Activated gamma-delta T cell treated with Interleukin-2 at 50 U/mL for 16 hours (primary cell): Measurements from ENCODE around the gene EXPH5.
"Not testable (repeated sequence)": the region's sequence is repeated elsewhere in the genome, so short reads cannot be mapped to it uniquely, and the experiment has no call there.

Experiments used
- DNase-seq: peaks from one replicate; pipeline ENCODE4 v3.0.0-alpha.2; 2020

EXPH5 gene, protein sequence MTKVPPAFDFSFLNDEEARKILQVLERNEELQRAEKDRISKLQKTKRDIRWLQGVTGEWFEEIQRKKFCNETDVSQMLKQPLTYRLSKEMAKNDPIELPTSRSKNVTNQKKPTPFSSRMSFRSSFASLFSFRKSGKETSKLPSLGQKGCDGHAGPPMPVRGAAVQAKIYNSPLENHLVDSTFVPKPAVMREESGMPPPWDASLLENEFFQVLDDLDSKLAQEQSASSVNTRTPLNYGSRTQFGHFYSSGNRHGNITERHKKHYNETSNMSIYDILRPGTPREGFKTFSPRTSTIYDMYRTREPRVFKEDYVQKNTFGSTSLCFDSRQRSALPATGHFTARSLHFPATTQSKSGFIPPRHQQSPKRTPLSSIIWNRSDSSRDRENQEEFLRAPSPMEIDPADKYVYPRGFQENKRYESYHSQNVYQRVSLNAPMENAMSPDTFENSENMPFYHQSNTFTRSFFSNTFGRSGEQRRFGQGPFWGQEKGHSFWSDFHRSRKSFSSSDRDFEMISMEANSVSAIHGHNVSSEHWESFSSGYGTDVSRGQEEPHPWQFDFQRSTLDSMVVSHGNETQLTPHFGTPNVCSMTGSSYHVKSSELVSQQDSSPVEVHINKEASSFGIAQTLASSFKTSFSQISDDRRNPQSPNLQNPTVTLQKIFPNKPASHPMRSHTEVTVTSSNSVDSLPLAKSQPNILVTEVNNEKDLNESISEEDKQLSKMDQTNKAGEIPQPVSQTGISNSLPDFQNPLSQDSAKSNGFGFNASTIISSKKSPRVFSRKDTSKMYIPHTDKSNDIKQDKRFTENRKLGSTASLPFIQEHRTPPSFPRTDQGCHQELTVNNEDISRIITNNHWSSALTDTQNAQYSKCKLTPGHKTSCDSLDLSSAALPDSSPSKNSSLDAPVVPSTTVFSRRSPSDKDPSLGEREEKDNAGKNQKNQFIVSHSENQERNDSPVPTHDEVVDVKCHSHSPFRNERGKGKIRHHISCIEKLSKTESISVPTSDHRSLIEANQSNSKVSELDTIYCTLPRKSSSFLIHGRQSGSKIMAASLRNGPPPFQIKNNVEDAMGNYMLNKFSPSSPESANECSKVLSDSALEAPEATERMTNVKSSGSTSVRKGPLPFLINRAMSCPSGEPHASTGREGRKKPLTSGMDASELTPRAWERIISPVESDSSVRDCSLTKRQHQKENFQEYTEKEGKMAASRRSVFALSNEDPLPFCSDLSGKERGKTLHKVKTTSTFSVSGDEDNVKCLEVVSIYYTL (N-terminal part only)

DNA sequence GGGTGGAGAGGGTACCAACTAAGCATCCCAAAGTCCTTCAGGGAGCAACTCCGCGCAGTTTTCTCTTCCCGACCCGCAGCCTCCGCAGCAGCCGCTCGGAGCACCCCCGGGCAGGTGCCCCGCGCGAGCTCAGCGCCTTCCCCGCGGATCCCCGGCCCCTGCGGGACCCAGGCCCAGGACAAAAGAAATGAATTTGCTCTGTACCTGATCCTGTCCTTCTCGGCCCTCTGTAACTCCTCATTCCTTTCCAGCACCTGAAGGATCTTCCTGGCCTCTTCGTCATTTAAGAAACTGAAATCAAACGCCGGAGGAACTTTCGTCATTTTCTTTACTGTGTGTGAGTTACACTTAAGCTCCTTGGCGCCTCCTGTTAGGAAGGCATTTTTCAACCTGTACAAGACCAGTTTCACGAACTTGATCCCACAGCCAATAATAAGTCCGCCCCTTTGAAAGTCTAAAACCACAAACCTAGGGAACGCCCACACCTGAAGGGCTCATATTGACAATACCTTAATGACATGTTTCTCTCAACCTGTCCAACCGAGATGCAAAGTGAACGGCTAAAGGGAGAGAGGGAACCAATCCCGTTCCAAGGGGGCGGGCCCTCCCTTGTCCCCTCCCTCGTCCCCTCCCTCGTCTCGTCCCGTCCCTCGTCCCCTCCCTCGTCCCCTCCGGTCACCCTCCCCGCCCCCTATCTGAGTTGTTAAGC is at the start of gene EXPH5:
Gene EXPH5, minus strand, starts transcription at position 555 of the 709 bp plus-strand sequence. Its CDS starts 232 bp downstream, at position 323.
- peak; percentile 75 for DNase-seq

DNA sequence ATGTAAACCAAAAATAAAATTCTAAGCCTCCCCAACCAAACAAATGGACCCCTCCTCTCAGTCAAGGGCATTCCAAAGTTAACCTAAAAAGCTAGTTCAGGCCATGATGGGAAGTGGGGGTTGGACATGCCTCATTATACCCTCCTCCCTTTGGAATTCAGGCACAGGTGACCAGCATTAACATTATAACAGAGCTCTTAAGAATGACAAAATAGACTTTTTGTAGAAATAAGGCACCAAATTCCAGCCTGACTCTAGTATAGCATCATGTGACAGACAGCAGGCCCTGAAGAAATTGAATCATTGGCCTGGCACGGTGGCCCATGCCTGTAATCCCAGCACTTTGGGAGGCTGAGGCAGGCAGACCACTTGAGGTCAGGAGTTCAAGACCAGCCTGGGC is 48.2 kb upstream of the EXPH5 start:
- not testable (repeated sequence) for DNase-seq

DNA sequence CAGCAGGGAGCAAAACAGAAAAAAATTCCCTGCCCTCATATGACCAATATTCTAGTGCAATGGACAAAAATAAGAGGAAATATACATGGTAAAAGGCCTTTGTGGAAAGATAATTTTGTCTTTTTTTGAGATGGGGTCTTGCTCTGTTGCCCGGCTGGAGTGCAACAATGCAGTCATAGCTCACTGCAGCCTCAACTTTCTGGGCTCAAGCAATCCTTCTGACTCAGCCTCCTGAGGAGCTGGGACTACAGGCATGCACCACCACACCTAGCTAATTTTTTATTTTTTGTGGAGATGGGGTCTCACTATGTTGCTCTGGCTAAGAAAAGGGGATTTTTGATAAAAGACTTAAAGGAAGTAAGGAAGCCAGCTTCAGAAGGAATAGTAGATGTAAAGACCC is 45.6 kb upstream of the EXPH5 start:
- no peak for DNase-seq

DNA sequence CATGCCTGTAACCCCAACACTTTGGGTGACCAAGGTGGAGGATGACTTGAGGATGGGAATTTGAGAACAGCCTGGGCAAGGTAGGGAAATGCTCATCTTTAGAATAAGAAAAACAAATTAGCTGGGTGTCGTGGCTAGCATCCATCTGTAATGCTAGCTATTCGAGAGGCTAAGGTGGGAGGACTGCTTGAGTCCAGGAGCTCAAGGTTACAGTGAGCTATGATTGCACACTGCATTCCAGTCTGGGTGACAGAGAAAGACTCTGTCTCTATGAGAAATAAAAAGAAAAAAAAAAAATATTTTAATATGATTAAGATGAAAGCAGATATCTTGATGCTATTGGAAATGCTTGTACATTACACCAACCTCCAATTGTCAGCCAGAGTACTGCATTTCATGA is 42.7 kb upstream of the EXPH5 start:
- DNase-seq, result no peak

DNA sequence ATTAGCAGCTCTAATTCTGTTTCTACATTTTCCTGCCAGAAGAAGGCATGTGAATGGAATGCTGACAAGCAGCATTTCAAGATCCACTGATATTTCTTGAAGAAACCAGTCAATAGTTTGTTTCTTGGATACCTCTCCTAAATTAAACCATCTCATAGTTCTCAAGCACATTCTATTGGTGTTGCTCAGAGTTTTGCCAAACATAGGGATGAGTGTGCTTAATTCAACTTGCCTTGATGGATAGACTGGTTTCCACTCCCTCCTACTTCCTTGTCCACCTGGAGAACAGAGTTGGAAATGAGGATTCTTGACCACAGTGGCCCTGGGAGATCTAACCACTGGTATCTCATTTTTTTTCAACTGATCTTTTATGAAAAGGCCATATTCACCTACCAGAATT is 41.5 kb upstream of the EXPH5 start:
- no peak for DNase-seq

DNA sequence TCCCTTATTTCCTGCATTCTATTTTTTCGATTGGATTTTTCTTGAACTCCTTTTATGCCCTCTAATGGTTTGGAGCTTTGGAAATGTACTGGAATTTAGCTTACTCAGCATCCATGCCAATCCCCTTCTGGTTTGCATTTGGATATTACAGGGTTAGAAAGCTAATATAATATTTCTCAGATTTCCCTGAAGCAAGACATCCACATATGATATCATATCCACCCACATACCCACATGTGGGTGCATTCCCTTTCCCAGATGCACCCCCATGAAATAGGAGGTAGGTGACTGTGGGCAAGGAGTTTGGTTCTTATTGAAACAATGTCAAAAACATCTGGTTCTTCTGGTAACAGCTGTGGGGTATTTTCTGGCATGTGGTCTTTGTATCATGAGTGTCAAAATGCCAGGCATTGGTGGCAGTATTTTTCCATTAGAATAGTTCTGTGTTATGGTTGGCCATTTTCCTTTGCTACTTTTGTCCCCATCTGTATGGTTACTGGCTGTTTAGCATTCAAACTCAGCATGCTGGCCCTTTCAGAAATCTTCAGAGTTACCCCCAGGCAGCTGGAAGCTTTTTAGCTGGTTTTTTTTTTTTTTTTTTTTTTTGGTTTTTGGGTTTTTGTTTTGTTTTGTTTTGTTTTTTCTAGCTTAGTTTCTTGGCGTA is 38.6 kb upstream of the EXPH5 start:
- DNase-seq, result no peak

DNA sequence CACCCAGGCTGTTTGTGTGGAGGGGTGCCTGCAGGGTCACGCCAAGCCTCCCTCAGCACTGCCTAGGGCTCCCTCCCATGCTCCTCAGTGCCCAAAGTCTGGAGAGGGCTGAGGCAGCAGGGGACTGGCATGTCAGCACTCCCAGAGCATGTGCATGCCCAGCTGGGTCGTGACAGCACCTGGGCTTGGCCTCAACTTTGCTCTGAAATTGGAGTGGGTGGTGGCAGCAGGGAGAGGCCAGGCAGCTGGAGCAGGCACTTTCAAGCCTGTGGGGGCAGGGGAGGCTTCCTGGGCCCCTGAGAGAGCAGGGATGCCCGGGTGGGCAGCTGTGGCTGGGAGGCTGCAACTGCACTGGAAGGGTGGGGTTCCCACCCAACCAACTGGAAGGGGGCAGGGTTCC is 35.7 kb upstream of the EXPH5 start:
- DNase-seq, result no peak

DNA sequence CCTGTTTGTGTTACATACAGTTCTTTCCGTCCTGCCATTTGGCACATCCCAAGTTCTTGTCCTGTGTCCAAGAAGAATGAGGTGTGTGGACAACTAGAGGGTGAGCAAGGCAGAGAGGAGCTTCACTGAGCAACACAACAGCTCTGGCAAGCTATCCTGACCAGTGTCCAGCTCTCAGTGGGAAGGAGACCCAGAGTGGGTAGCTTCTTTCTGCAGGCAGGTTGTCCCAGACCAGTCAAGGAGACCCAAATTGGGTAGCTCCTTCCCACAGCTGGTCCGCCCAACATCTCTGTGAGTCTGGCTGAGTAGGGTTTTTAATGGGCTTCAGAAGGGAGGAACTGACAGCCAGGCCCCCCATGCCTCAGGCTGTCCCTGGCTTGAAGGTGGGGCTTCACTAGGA is 35.2 kb upstream of the EXPH5 start:
- DNase-seq, result no peak

DNA sequence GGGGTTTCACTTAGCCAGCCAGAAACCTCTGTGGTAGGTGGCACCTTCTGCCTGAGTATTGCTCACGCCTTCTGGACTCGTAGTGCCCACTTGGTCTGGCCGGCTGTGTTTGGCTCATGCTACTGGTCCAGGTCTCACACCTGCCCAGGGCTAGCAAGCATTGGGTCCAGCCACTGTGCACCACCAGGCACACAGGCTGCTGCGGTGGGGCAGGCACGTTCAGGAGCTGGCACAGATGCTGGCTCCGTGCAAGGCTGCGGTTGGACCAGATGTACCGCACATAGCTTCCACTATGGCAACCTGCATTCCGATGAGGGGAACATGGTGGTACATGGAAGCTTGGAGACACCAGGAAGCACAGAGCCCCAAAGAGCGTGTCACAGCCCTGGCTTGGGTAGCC is 34.8 kb upstream of the EXPH5 start:
- no peak for DNase-seq

DNA sequence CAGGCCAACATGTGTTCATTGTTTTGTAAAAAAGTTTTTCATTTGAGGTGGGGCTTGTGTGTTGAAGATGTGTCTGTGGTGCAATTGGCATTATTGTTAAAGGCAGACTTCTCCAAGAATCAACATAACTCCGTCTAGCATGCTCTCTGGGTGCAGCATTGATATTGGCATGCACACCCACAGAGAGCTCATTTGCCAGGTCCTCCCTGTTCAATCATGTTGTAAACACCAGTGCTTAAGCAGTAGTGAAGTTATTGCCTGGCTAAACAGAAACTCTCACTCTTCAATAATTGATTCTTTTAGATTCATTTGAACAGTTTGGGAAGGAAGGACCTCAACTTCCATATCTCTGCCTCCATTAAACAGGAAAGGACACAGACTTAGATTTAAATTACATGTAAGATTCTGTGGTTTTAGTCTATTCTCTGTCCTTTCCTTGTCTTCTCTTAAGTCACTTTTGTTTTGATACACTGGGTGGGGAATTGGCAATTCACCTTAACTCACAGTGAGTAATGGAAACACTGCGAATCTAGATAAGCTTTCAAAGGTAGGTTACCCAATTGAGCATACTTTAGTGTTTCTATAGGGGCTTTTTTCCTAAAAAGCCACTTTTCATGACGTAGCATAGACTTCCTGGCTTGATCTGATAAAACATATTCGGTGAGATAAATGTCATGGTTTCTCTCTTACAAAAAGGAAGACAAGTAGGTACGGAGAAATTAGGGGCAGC is 30.8 kb upstream of the EXPH5 start:
- no peak for DNase-seq

DNA sequence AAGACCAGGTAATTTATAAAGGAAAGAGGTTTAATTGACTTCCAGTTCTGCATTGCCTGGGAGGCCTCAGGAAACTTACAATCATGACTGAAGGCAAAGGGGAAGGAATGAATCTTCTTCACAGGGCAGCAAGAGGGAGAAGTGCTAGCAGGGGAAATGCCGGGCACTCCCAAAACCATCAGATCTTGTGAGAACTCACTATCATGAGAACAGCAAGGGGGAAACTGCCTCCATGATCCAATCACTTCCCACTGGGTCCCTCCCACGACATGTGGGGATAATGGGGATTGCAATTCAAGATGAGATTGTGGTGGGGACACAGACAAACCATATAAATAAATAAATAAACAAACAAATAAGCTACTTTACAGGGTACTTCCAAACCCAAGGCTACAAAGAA is 28.8 kb upstream of the EXPH5 start:
- no peak for DNase-seq

DNA sequence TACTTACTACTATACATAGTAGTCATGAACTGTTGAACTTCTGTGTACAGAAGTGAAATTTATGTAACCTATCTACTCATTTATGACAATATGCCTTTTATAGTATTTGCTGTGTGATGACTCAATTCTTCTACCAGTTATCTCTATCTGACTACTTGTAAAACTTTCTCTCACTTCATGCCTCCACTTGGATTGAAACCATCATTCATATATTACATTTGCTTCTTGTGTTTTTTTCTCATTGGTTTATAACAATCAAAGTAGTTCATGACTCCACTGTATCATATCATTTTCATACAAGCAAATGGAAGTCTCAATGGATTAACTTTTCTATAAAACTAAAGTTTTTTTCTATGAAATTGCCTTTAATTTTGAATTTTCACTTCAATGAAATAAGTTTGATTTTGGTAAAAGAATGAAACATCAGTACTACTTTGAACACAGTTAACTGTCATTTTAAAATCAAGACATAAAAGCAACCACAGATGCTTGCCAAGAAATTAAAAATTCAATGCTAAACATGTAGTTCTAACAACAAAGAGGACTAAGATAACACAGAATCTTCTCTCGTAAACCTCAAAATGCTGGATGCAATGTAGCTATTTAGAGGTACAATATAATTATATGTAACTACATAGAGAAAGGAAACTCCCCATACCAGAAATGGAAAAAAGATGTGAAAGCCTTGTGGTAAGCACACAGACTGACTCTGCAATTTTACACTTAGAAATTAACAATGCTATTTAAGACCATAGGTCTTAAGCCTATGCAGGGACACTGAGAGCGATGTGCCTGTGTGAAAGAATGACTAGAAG is 27.6 kb upstream of the EXPH5 start:
- no peak for DNase-seq

DNA sequence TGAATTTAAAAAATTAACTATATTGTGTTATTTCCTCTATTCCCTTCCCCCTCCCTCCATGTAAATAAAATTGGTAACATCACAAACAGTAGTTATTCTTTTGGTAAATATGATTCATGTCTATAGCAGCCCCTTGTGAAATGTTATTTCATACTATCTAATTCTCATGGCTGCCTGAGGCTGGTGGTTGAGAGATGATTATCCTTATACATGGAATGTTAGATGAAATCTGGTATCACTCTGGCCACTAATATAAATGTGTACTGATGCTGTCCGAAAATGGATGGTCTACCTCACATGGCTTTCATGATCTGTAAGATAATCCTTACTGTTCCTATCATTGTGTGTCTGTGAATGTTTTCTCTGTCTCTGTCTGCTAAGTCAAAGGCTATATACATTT is 25.0 kb upstream of the EXPH5 start:
- no peak for DNase-seq

DNA sequence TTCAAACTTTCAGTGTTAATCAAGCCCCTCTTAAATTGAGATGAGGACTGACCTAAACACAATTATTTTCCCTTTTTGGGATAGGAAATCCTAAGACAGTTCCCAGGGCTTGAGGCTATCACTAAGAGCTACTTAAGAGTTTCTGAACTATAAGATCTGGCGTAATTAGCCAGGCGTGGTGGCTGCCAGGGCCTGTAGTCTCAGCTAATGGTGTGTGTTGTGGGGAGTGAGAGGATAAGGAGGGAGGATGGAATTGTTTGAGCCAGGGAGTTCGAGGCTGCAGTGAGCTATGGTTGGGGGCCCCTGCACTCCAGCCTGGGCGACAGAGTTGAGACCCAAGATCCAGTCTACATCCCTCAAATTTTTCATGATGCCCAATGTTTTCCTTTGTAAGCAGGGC is 23.5 kb upstream of the EXPH5 start:
- DNase-seq, result no peak

DNA sequence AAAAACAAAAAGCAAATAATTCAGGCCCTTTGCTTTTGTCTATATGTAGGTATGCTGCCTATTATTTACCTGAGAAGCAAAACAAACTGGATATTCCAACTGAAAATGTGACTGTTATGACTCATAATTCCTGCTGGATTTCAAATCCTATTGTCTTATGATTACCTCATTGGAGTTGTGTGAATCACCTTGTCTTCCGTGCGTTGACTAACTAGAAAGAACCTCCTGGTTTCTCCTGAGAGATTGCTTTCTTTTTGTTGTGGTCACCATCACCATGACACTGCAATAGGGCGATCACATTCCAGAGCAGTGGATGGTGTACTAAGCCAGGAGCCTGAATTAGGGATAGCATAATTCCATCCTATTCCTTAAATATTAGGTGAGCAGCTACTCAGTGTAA is 23.0 kb upstream of the EXPH5 start:
- no peak for DNase-seq

DNA sequence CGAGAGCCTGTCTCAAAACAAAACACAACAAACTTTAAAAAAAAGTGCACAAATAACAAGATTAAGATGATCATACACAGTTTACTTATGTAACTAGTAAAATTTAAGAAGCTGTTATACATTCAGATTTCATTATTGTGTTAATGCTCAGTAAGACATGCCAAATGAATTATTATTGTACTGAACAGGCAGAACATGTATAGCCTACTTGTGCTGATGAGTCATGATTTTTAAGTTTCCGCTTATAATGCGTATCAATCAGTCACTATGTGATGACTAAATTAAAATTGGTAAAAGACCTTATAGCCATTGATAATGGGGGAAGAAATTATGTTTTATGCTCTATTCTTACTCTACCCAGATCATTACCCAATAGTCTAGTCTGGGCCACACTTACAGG is 20.5 kb upstream of the EXPH5 start:
- no peak for DNase-seq

DNA sequence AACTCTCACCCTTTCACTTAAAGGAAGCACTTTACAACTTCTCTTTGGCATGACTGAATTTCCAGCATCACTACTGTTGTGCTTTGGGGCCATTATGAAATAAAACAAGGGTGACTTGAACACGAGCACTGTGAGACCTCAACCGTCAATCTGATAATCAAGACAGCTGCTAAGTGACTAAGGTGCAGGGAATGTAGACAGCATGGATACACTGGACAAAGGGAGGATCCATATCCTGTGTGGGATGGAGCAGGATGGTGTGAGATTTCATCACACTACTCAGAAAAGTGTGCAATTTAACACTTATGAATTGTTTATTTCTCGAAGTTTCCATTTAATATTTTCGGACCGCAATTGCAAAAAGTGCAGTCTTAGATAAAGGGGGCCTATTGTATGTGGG is 16.1 kb upstream of the EXPH5 start:
- DNase-seq, result no peak

DNA sequence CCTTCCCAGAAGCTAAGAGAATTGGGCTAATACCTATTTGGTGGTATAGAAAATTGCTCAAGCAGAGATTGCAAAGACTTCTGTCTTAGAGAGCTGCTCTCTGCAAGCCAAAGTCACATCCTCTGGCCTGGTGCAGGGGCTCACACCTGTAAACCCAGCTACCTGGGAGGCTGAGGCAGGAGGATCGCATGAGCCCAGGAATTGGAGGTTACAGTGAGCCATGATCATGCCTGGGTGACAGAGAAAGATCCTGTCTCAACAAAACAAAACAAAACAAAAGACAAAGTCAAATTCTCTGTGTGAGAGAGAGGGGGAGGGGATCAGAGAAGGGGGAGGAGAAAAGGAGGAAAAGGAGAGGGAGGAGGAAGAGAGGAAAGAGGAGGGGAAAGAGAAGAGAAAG is 15.0 kb upstream of the EXPH5 start:
- no peak for DNase-seq

DNA sequence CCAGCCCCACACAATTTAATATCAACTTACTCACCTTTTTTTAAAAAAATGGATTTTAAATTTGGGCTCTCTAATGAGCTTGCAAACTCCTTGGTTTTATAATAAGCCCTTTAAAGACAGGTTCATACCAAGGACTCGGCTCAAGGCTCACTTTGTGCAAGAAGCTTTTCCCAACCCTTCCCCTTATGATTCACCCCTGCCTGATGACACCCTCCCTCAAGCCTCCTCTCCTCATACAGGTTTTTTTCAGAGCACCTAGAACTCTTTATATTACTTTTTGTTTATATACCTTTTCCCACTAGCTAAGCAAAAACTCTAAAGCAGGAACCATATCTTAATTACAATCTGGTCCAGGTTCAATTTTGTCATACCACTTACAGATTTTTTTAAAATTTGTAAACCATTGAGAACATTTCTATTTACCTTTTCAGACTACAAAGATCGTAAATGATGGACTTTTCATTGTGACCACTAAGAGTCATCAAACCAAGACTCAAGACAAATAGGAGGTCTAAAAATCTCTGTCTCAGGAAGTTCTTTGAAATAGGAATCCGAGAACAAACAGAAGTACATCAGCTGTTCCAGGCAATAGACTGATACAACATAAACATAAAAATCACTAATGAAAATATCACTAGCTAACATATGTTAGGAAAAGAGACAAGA is 13.1 kb upstream of the EXPH5 start:
- DNase-seq, result no peak

DNA sequence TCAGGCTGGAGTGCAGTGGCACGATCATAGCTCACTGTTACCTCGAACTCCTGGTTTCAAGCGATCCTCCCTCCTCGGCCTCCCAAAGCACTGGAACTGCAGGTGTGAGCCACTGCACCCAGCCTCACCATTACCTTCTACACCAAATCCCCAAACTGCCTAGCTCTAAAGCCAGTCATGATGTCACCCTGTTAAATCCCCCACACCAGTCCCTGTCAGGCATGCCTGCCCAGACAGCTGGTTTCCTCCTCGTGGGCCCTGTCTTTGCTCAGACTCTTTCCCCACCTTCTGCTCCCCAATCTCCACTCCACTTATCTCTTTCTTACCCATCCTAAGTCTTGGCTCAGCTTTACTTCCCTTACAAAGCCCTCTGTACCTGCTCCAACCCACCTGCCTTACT is 12.5 kb upstream of the EXPH5 start:
- no peak for DNase-seq
